Retina (tissue), 1 donor: ENCODE data around the gene CNTNAP2.
"Not testable (repeated sequence)": the region's sequence is repeated elsewhere in the genome, so short reads cannot be mapped to it uniquely, and the experiment has no call there.

Experiments used
- DNase-seq: peaks from one replicate; pipeline ENCODE4 v3.0.0-alpha.2; 2016

The CNTNAP2 gene

DNA sequence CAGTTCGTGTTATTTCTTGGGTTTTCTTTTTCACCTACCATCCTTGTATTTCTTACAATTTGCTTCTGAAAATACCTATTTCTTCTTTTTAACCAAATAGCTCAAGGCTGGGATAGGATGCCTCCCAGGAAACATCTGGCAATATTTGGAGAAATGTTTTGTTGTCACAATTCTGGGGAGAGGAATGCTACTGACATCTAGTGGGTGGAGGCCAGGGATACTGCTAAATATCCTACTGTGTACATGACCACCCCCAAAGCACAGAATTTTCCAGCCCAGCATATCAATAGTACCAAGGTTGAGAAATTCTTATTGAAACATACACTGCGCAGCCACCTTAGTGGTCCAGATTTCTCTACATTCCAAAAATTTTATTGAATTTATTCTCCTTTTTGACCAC lies 55.5 kb downstream of the CNTNAP2 start:
- no peak for DNase-seq

DNA sequence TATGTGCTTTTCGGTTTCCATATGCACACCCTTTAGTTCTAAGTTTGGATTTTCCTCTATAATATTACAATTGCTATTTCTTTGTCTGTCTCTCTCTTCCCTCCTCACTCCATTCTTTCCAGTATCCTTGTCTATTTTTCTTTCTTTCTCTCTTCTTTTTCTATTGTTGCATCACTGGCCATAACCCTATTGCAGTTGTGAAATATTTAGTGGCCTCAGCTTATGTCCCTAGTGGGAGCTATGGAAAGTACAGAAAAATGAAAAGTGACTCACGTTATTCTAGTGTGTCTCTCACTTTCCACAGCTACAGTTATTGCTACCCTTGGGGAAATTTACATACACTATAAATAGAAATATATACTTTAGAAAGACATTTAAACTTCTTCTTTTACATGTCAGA lies 59.1 kb downstream of the CNTNAP2 start:
- no peak for DNase-seq

DNA sequence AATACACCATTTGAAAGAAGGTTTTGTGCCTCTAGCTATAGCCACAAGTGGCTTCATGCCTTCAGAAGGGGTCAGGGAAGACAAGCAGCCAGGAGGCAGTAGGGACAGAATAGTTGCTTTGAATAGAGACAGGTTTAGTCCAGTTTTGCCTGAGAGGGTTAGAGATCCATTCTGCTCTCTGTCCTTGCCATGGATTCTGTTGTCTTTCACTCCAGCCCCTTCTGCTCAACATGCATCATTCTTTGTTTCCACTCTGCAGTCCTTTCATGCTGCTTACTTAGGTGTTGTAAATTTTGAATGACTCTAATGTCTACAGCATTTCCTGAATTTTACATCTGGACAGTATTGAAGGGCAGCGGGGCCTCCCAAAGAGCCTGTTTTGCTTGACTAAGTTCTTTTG lies 60.3 kb downstream of the CNTNAP2 start:
- DNase-seq = no peak

DNA sequence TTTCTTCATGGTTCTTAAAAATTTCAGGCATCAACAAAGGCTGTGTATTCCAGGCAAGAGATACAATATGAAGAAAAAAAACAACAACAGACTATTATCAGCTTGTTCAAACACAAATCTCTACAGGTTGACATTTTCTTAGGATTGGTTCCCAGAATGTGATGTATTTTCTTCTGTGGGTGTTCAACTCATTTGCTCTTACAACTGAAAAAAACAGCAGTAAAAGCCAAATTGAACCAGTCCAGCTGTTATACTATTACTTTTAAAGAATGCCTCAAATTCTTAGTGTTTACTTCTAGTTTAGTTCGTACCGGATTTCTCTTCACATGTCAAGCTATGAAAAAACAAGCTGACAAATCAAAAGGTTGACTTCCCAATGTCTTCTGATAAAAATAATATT lies 60.7 kb downstream of the CNTNAP2 start:
- no peak for DNase-seq

DNA sequence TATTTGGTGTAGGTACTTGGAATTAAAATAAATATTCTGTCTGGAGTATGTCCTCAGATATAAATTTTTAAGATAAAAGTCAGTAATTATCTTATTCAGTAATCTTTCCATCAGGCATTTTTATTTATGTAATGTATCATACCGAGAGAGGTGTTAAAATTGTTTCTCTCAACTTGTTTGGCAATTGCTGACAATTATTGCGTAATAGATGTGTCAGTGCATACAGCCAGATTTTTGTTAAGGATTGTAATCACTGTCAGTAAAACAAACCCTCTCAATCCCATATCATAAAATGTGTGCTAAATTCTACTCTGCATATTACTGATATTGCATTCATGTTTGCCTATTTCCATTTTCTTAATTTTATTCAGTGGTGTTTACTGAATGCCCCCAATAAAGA lies 69.2 kb downstream of the CNTNAP2 start:
- DNase-seq = no peak

DNA sequence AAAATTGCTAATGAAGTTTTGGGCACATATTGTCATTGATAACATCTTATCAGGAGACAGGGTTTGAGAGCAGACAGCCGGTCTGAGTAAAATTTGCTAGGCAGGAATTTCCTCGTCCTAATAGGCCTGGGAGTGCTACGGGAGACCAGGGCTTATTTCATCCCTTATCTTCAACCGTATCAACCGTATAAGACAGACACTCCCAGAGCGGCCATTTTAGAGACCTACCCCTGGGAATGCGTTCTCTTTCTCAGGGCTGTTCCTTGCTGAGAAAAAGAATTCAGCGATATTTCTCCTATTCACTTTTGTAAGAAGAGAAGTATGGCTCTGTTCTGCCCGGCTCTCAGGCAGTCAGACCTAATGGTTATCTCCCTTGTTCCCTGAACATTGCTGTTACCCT lies 74.8 kb downstream of the CNTNAP2 start:
- DNase-seq = not testable (repeated sequence)

DNA sequence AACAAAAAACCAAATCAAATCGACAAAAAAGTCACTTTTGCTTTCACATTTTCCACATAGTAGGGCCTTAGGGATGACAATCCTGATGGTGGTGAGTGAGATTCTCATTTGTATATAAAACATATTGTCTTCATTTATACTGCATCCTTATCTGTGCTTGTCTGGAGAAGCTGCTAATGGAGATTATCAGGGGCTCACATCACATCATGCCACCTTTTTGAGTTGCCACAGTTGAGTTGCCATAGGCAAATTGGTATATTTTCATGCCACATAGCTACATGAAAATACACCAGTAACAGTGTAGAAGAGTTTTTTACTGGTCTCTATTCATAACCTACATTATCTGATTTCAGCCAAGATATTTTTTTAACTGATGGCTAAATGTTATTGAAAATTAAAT lies 85.3 kb downstream of the CNTNAP2 start:
- DNase-seq = no peak

DNA sequence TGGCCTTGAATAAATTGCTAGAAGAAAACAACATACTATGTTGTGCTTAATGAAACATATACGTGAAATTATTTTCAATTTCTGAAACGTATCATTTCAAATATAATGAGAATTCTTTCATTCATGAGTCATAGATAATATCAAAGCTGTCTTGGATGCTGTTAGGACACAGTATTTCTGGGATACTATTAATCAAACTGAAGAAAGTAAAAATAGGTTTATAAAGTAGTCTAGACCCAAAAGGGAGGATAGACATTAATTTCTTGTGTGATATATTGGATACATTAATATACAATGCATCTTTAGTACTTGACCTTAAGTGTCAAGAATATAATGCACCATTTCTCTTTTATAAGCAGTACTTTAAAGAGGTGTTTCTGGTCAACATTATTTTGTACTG lies 89.7 kb downstream of the CNTNAP2 start:
- no peak for DNase-seq

DNA sequence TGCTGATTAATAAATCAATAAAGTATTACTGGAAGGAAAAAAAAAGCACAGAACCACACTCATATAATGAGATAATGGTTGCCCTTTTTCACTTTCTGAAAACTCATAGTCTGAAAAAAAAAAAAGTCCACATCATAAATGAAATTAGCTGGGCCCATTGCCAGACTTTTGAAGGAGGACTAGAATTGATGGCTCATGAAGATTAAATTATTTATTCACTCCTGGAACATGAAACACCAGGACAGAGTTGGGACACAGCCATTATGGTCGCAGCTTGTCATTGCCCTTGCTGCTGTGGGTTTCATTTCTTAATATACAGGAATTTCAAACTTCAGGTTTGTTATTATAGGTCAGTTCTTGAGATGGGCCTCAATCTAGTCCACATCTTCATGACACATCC lies 91.9 kb downstream of the CNTNAP2 start:
- no peak for DNase-seq

DNA sequence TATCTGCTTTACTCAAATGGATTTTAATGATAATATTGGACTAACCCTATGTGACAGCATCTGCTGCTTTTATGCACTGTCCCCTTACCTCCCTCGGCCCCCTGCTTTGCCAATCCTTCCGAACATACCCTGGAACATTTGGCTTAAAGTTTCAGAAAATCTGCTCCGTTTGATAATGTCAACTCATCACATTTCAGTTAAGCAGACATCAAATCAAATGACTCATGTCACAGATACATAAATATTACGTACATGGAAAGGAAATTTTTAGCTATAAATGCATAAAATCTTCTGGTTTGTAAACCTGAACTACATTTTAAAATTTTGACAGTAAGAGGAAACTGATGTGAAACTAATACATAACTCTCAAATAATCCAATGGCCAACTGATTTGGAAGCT lies 98.2 kb downstream of the CNTNAP2 start:
- no peak for DNase-seq

DNA sequence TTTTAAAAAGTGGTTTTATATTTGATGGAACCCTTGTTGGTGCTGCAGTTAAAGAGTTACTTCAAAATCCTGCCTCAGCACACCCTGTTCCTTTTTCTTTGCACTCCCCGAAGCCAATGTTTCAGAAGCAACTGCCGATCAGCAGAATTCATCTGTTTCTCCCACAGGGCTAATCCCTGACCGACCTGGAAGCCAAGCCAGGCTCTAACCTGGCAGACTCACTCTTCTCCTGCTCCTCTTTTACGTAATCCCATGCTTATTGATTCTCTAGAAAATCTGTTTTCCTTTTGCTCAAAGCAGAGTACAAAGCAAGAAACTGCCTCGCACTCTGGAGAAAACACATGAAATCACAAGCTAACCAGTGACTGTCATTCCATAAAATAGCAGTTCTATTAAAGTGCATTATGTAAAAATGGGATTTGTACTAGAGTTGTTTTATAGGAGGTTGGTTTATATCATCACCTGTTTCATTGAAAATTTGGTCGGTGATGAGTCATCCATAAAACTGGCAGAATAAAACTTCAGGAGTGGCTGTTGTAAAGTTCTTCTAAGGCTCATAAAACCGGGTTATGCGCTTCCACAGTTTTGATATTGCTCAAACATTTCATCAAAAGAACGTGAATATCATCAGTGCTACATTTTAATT lies 99.9 kb downstream of the CNTNAP2 start:
- no peak for DNase-seq

DNA sequence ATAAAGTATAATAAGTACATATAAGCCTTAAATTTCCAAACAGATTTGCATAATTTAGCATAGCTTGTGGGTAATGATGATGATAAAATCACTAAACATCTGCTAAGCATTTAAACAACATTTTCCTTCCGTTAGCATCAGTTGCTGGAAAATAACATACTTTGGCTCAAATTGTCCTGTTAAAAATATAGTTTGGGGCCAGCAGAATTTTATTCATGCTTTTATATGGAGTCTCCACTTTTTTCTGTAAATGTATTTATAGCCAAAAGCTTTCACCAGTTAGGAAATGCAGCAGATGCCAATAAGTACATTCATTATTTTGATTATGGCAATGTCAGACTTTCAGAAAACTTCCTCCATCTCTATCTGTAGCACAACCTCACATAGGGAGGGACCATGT lies 107.2 kb downstream of the CNTNAP2 start:
- no peak for DNase-seq

DNA sequence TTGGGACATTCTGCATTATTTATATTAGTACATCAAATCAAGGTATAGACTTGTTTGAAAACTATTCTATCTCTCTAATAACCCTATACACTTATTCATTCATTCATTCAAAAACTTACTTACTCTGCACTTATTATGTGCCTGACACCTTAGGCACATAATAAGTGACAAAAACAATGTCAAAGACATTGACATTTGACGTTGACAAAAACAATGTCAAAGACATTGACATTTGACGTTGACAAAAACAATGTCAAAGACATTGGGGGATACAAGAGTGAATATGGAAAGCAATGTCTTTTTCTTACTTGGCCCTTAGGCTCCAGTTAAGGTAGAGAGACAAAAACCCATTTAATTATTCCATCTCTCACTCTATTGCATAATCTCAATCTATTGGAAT lies 116.0 kb downstream of the CNTNAP2 start:
- no peak for DNase-seq

DNA sequence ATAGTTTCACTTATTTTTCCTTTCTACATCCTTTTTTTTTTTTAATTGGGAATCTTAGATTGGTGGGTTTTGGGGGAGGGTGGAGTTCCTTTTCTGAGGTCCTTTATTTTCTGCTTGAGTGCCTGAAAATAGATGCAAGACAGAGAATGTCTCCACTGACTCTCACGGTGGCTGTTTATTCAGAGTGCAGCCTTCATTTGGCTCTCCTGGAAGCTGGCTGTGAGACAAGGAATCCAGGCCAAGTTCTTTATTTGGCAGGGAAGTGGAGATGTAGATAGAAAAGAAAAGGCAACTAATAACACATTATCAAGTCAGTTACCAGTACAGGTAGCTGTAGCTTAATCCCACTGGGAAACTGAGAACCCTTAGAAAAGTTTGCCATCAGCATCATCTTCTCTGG lies 118.6 kb downstream of the CNTNAP2 start:
- no peak for DNase-seq

DNA sequence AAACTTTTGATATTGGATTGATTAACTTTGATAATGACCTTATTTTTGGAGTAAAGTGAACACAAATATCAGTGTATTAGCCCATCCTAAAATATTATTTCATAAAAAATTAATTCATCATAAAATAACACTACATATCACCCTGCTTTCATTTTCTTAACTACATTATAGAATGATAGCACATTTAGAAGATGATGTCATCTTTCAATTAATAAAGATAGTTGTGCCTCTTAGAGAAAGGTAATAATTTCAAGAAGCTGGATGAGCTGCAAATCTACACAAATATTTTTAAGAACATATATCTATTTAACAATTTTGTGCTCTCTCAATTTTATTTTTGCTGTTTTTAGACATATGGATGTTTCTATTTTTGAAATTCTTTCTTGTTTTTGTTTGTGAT lies 126.1 kb downstream of the CNTNAP2 start:
- no peak for DNase-seq

DNA sequence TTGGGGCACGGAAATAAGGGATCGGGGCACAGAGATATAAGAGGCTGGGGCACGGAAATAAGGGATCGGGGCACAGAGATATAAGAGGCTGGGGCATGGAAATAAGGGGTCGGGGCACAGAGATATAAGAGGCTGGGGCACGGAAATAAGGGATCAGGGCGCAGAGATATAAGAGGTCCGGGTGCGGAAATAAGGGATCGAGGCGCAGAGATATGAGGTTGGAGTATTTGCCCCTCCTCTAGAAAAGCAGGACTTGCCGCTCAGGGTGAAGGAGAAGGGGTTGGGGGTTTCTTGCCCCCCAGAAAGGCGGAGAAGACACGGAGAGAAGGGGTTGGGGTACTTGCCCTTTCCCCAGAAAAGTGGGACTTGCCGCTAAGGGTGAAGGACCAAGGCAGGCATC lies 131.4 kb downstream of the CNTNAP2 start:
- DNase-seq = not testable (repeated sequence)

DNA sequence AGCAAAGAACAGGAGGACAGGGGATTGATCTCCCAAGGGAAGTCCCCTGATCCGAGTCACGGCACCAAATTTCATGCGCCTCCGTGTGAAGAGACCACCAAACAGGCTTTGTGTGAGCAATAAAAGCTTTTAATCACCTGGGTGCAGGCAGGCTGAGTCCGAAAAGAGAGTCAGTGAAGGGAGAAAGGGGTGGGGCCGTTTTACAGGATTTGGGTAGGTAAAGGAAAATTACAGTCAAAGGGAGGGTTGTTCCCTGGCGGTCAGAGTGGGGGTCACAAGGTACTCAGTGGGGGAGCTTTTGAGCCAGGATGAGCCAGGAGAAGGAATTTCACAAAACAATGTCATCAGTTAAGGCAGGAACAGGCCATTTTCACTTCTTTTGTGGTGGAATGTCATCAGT lies 132.1 kb downstream of the CNTNAP2 start:
- DNase-seq = not testable (repeated sequence)

DNA sequence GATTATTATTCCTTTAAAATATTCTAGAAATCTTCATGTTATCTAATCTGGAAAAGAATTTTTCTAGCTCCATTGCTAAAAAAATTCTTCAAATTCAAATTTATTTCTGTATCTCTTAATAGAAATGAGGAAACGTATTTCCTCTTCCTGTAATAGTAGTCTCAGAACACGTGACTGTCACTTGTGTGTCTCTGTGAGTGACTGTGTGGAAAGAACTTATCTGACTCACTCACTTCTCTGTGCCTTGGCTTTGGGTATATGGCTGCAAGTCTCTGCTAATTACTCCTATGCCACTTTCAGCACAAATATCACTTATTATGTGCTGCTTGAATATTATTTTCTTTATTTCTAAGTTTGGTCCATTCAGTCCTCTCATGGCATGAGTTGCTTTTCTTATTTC lies 132.7 kb downstream of the CNTNAP2 start:
- no peak for DNase-seq

DNA sequence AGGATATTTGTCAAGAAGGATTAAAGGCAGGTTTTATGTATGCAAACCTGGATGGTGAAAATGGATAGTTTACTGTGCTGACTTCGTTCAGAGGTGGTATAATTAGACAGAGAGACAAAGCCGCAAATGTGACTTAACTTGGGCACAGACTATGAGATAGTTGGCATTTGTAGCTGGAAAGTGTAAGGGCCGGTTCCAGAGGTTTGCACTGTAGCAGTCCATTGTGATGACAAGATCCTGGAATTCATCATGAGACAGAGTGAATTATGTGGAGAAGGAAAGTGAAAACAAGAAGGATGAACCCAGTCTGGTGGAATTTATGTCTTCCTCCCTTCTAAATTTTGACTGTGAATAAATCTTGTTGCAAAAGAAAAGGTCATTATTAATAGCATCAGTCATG lies 139.0 kb downstream of the CNTNAP2 start:
- DNase-seq = no peak

DNA sequence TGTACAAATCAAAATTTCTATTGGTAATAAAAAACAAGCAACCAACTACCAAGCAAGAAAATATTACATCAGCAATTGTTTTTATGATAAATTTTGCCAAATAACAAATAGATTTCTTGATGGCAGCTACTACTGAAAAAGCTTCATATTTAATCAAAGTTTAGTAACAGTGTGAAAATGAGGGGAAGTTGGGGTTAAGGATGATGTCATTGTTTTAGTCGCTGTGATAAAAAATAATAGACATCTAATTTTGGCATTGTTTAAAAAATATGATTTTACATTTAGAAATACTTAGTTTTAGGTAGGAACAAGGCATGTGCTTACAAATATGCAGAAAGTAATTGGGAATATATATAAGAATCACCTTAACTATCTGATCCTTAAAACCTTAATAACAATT lies 145.9 kb downstream of the CNTNAP2 start:
- DNase-seq = no peak

DNA sequence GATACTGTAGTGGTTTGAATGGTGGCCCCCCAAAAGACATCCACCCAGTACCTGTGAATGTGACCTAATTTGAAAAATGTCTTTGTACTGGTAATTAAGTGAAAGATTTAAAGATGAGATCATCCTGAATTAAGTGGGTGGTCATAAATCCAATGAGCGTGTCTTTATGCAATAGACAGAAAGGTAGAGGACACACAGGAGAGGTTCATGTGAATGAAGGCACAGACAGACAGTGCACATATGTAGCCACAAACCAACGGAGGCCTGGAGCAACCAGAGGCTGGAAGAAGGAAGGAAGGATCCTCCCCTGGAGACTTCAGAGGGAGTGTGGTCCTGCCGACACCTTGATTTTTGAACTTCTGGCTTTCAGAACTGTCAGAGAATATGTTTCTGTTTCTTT lies 160.3 kb downstream of the CNTNAP2 start:
- no peak for DNase-seq

DNA sequence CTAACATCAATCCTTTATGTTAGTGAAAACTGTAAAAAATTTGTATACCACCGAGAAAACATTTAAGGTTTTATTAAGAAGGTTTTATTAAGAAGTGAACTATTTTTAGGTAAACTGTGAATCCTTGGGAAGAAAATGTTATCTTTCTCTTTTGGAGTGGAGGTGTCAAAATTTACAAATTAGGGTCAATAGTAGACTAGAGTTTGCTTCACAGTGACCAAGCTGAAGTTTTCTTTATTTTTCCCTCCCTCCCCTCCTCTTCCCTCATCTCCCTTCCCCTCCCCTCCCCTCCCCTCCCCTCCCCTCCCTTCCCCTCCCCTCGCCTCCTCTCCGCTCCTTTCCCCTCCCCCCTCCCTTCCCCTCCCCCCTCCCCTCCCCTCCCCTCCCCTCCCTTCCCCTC lies 168.8 kb downstream of the CNTNAP2 start:
- no peak for DNase-seq

DNA sequence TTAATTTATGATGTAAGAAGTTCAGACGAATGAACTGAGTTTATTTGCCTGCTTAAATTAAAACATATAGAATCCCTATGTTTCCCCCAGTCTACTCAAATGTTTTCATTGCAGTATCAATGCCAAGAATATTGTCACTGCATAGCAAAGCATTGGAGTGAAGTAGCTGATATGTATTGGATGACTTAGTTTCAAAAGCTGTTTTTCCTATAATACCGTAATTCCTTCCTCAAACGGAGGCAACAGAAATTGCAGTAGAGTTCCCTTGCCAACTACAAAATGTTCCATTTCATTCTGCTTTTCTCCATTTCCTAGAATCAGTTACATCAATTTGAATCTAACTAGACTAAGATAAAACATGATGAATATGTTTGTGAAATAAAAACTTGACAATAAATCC lies 174.1 kb downstream of the CNTNAP2 start:
- DNase-seq = no peak

DNA sequence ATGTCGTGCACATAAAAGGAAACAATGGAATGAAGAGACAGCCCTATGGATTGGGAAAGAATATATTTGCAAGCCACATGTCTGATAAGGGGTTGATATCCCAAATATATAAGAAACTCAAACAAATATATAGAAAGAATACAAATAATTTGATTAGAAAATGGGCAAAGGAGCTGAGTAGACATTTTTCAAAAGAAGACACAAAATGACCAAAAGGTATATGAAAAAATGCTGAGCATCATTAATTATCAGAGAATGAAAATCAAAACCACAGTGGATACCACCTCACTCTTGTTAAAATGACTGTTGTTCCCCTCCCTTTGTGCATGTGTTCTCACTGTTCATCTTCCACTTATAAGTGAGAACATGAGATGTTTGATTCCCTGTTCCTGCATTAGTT lies 175.3 kb downstream of the CNTNAP2 start:
- no peak for DNase-seq

DNA sequence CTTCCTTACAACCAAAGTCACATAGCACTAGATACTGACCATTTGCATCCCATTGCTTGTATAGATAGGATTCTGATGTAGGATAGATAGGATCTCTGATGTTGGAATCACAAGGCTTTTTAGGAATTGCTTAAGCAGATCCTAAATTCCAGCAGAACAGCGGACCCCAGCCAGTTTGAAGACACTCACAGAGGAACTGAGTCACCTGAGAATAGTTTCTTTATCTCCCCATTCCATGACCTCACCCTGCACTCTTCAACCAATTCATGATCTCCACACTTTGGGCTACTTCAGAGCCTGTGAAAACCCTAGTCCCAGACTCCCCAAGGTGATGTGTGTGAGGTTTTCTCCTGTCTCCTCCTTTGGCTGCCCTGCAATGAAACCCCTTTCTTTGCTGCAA lies 179.4 kb downstream of the CNTNAP2 start:
- no peak for DNase-seq

DNA sequence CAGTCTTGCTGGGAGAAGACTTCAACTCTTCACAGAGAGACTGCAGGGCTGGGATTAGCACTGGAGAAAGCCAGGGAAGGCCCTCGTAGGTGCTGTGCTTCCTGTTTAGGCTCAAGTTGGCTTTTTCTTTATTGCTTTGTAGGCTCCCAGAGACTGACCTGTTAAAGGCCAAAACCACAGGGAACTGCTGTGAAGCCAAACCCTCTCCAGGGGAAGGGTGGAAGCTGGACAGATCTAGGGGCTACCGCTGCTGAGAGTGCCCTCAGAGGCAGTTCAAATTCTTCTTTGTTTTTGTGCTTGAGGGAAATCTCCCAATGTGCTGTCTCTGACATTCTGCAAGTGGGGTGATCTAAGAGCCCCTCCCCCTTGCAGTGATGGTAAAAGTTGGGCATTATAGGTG lies 198.4 kb downstream of the CNTNAP2 start:
- DNase-seq = no peak
